Measurements from ENCODE around the gene AAK1.

AAK1 gene

DNA sequence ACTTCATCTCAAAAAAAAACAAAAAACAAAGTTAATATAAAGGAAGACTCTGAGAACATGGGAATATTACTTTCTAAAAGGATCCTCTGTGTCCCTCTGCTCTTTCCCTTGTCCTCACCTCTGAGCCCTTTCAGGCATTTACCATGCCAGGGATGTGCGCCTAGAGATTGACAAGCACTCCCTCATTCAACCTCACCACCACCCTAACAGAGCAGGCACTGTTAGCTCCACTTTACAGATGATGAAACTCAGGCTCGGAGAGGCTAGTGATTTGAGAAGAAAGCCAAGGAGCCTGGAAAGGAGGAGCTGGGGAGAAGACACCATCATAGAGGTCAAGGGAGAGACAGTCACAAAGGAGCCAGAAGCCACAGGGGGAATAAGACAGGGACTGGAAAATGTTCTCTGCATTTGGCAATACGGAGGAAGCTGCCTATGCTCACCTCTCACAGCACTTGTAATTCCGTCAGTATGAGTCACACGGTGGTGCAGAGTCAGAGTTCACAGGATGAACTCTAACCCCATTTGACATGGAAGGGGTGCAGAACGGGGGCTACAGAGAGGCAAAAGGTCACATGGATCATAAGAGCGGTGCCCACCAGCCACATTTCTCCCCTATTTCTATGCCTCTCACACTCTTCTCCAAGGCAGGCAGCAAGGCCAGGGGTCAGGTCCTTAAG lies 104.5 kb downstream of the AAK1 start:
- no peak for DNase-seq
- ATAC-seq = no peak

DNA sequence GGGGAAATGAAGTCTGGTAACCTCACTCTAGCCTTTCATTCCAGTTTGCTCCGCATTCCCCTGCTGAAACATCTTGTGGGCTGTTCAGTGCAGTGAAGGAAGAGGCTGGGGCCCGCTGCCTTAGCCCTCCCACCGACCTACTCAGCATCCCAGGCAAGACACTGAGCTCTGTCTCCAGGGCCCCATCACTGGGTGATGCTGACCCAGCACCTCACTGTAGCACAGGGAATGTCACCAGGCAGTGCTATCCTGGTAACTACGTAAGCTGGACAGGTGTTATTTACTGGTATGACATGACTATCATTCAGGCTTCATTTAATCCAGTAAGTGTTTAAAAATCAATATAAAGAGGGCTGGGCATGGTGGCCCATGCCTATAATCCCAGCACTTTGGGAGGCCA lies 105.3 kb downstream of the AAK1 start:
- ATAC-seq (peak; percentile 23), DNase-seq (no peak)

DNA sequence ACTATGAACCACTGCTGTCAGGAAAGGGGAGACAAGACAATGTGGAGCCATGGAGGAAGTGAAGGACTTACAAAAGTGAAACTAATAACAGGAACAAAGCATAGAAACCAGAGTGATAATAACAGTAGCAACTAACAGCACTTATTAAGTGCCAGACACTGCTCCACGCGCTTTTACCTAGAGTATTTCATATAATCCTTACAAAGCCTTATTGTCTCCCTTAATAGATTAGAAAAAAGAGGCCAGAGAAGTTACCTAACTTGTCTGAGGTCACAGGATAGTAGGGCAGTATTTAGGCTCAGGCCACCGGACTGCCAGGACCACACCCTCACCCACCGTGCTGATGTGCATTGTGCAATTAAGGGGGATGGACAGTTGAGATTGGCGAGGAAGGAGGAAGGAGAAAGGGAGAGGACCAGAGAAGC lies 107.7 kb downstream of the AAK1 start:
- no peak for ATAC-seq
- no peak for DNase-seq

- no peak for DNase-seq
- no peak for ATAC-seq
Measured at GRCh38 chr2:69531186-69531585, 112.4 kb downstream of the AAK1 start.

GRCh38 chr2:69529480-69529879 lies 114.1 kb downstream of the AAK1 start:
- DNase-seq (no peak), ATAC-seq (no peak)

DNA sequence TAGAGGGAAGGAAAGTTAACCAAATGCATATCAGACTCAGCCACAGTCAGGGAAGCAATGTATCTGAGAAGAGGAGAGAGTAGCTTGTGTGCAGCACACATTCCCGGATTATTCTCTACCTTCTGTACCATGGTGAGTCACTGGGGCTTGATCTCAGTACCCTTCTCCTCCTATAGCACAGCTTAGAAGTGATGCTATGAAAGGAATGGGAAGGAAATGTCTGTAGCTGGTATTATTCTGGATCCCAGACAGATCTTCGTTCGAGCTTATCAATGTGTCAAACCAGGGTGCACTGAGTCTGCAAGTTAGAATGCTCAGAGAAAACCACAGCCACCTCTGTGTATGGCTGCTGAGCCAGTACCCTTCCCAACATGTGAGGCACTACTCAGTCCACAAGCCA lies 118.3 kb downstream of the AAK1 start:
- ATAC-seq (no peak), DNase-seq (no peak)

DNA sequence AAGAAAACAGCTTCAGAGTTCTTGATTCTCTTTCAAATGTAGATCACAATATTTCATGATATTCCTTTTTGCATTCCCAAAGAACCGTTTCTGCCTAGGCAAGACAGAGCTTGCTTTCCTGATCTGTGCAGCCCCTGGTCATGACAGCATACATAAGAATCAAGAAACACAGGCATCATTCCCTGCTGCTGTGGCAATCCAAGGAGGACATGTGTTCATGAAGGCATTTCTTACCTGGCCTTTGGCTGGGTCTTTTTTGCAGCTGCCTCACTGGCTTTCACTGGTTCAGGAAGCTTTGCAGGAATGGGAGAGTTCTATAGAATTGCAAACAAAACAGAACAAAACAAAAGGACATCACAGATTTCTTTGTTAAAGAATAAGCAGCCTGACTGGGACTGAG lies 118.7 kb downstream of the AAK1 start:
- DNase-seq (no peak), ATAC-seq (no peak)

DNA sequence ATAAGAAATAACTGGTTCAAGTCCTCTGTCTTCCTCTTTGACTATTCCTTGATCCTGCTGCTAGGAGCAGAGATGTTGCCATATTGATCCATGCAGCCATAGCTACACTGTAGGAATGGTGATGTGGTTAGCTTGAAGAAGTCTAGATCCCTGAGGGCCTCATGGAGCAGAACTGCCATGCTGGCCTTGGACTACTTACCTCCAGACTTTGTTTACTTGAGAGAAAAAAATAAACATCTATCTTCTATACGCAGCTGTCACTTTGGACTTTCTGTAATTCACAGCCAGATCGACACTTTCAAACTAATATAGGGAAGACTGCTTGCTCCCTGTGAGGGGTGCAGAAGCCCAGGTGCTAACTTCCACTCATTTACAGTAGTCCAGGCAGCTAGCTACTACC lies 121.8 kb downstream of the AAK1 start:
- DNase-seq (no peak), ATAC-seq (no peak)

DNA sequence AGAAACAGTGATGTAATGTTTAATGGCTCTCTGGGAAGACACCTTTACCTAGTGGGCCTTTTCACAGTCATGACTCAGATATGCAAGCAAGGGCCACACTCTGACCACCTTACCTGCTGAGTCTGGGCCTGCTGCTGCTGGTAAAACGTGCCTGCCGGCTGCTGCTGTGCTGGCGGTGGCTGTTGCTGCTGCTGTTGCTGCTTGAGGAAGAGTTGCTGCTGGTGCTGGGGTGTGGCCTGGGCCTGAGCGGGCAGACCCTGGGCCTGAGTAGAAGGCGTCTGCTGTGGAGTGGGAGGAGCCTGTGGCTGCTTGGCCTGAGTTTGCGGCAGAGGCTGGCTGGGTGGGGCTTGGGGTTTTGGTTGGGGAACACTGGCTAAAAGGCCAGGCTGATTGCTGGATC lies 124.7 kb downstream of the AAK1 start:
- no peak for DNase-seq
- no peak for ATAC-seq

- ATAC-seq = no peak
- no peak for DNase-seq
Measured at GRCh38 chr2:69517410-69517809, 126.1 kb downstream of the AAK1 start.

DNA sequence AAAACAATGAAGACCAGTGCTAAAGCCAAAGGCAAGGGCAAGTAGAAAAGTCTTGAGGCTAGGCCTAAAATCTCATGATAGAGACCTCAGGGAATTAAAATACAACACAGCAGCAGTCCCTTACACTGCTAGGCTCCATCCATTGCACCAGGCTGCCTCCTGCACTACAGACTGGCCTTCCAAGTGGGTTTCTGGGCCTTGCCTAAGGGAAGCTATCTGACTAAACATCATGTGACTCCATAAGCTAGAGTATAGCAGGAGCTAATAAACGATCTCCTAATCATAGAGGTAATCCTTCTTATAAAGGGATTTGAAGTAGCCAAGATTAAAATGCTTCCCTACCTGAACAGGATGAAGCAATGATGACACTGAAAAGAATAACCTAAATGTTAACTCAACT lies 128.7 kb downstream of the AAK1 start:
- no peak for ATAC-seq
- DNase-seq = no peak

GRCh38 chr2:69514406-69514805 lies 129.1 kb downstream of the AAK1 start:
- no peak for ATAC-seq

GRCh38 chr2:69512446-69512845 lies 131.1 kb downstream of the AAK1 start:
- ATAC-seq (no peak), DNase-seq (no peak)

More at GRCh38 chr2:69514406-69514805, 129.1 kb downstream of the AAK1 start:
- no peak for DNase-seq

- DNase-seq (no peak), ATAC-seq (no peak)
Measured at GRCh38 chr2:69510204-69510603, 133.3 kb downstream of the AAK1 start.

GRCh38 chr2:69509750-69510140 lies 133.8 kb downstream of the AAK1 start:
- no peak for DNase-seq

GRCh38 chr2:69509011-69509749 lies 134.4 kb downstream of the AAK1 start:
- no peak for ATAC-seq
- no peak for DNase-seq

More at GRCh38 chr2:69509750-69510140, 133.8 kb downstream of the AAK1 start:
- ATAC-seq = peak; percentile 16

- ATAC-seq = no peak
- no peak for DNase-seq
Measured at GRCh38 chr2:69505710-69506109, 137.8 kb downstream of the AAK1 start.

DNA sequence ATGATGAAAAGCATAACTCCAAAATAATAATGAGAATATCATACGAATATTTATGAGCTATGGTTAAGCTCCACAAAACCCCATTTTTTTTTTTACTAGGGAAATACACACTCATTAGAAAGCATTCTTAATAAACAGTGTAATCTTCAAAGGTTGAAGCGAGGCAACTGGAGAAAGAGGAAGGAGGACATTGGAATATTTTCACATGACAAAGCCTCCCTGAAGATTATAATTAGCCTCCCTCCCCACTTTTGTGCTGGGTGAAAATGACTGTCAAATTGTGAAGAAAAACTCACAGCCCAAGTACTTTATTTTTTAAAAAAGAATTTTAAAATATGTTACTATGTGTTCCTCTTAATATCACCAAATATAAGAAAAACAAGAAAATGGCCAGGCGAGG lies 142.2 kb downstream of the AAK1 start:
- ATAC-seq = no peak
- DNase-seq = no peak

- DNase-seq (no peak), ATAC-seq (no peak)
Measured at GRCh38 chr2:69499966-69500365, 143.6 kb downstream of the AAK1 start.

GRCh38 chr2:69499242-69499641 lies 144.3 kb downstream of the AAK1 start:
- DNase-seq = no peak
- ATAC-seq = peak; percentile 81

- DNase-seq = no peak
- ATAC-seq = no peak
Measured at GRCh38 chr2:69495861-69496260, 147.7 kb downstream of the AAK1 start.

- ATAC-seq = no peak
Measured at GRCh38 chr2:69495008-69495407, 148.5 kb downstream of the AAK1 start.

DNA sequence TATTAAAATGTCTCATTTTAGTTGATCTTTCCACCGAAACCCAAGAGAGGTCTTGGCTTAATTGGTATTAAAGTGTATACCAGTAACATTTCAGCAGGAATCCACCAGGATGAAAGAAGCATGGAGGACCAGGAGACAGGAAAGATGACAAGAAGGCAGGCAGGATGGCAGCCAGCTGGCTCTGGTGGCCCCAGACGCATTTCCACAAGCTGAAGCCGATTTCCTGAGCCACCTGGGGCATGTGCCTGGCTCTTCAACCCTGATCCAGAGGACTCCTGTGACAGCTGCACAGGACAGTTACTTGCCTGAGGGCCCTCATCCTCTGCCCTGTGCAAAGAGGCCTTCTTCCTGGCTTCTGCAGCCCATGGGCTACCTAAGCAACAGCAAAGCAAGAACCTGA lies 149.4 kb downstream of the AAK1 start:
- DNase-seq = no peak
- ATAC-seq = no peak

More at GRCh38 chr2:69495008-69495407, 148.5 kb downstream of the AAK1 start:
- no peak for DNase-seq

DNA sequence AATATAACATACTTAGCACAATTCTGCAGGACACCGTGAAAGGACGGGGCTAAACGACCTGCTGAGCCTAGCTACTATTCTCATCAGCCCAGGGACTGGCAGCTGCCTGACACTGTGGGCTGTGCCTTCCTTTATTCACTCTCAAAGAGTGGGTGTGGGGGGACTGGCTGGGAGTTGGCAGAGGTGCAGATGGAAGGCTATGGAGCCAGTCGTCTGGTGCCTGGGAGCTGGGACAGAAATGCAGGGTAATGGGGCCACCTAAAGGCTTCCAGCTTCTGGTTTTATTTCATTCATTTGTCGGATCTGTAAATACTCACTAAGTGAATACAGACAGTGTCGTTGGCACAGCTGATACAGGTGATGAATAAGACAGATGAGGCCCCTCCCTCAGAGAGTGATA lies 150.3 kb downstream of the AAK1 start:
- ATAC-seq (no peak), DNase-seq (no peak)

Data from stimulated activated naive CD8-positive, alpha-beta T cell treated with anti-CD3 and anti-CD28 coated beads, Interleukin-15, Interleukin-2, amounts not matched to agents 100 U/mL and 50 U/mL, for 24 hours (primary cell).